Left lobe of liver (tissue), 2 donors: ENCODE measurements around the gene TLL1. TPM values are rescaled to one million over a fixed set of nuclear protein-coding genes. Genes with fewer than 3 reads are reported as not detected.

Experiments used
- ATAC-seq: fragments of 200-7000 bp; cut with Tn5 transposase; one replicate; pipeline ENCODE4 v1.9.1; 2020; ENCODE audit warnings: mild to moderate bottlenecking, moderate library complexity
- DNase-seq: peaks from one replicate; pipeline ENCODE4 v3.0.0-alpha.2; 2020; ENCODE audit warnings: low spot score
- total RNA-seq: library from RNA; stranded (reverse); gene quantifications from one replicate; pipeline ENCODE4 v1.2.1, GENCODE V29; 2021
- donor health status: DM: no; HTN: no; CAD: no; lungs with moderate emphysema.
- donor health status: DM: no; HTN: yes; CAD: no.

Gene TLL1
- 0.75 TPM for total RNA-seq

- ATAC-seq (peak; percentile 30), DNase-seq (no peak)
Measured at GRCh38 chr4:165872461-165873297, at the start of gene TLL1. TLL1 (plus strand) TSS chr4:165873237; CDS start chr4:165873905, 668 bp downstream.

- DNase-seq (no peak), ATAC-seq (no peak)
Measured at GRCh38 chr4:165826166-165826565, 46.9 kb upstream of the TLL1 start.

- no peak for ATAC-seq
- no peak for DNase-seq
Measured at GRCh38 chr4:165827018-165827417, 46.0 kb upstream of the TLL1 start.

- no peak for ATAC-seq
- no peak for DNase-seq
Measured at GRCh38 chr4:165828928-165829327, 44.1 kb upstream of the TLL1 start.

GRCh38 chr4:165834116-165834515 is 38.9 kb upstream of the TLL1 start:
- ATAC-seq (no peak), DNase-seq (no peak)

- ATAC-seq, result peak; percentile 52
- DNase-seq, result no peak
Measured at GRCh38 chr4:165838575-165838974, 34.5 kb upstream of the TLL1 start.

GRCh38 chr4:165839615-165840333 is 33.3 kb upstream of the TLL1 start:
- no peak for ATAC-seq
- DNase-seq, result no peak

GRCh38 chr4:165842684-165843083 is 30.4 kb upstream of the TLL1 start:
- no peak for DNase-seq
- ATAC-seq, result no peak

GRCh38 chr4:165844161-165844560 is 28.9 kb upstream of the TLL1 start:
- DNase-seq (no peak), ATAC-seq (no peak)

GRCh38 chr4:165851256-165851655 is 21.8 kb upstream of the TLL1 start:
- DNase-seq (no peak), ATAC-seq (no peak)

GRCh38 chr4:165855191-165855590 is 17.8 kb upstream of the TLL1 start:
- ATAC-seq, result no peak
- DNase-seq, result no peak

GRCh38 chr4:165861363-165861762 is 11.7 kb upstream of the TLL1 start:
- ATAC-seq (no peak), DNase-seq (no peak)

GRCh38 chr4:165864271-165864670 is 8.8 kb upstream of the TLL1 start:
- ATAC-seq, result no peak
- DNase-seq, result no peak

GRCh38 chr4:165866019-165866650 is 6.9 kb upstream of the TLL1 start:
- ATAC-seq, result no peak
- no peak for DNase-seq

GRCh38 chr4:165867961-165868360 is 5.1 kb upstream of the TLL1 start:
- ATAC-seq (no peak), DNase-seq (no peak)

- DNase-seq (peak; percentile 48), ATAC-seq (peak; percentile 88)
Measured at GRCh38 chr4:165873298-165874071, 448 bp downstream of the TLL1 start.

GRCh38 chr4:165874072-165874790 is 1.2 kb downstream of the TLL1 start:
- DNase-seq (no peak), ATAC-seq (no peak)

- DNase-seq, result peak; percentile 48
- ATAC-seq, result peak; percentile 69
Measured at GRCh38 chr4:165874791-165875371, 1.8 kb downstream of the TLL1 start.

GRCh38 chr4:165875446-165875845 is 2.4 kb downstream of the TLL1 start:
- DNase-seq, result no peak
- no peak for ATAC-seq

GRCh38 chr4:165877286-165877685 is 4.2 kb downstream of the TLL1 start:
- DNase-seq, result no peak
- no peak for ATAC-seq
